Right lobe of liver (tissue), 6 donors: ENCODE data around the gene UBE2E1. TPM values are rescaled to one million over a fixed set of nuclear protein-coding genes. Genes with fewer than 3 reads are reported as not detected.

Experiments used
- ATAC-seq, 4 donors: fragments of 200-7000 bp; cut with Tn5 transposase; one replicate each; pipeline ENCODE4 v1.9.1; 2020; ENCODE audit warnings: mild to moderate bottlenecking in 4 of 4, moderate library complexity in 4 of 4
- DNase-seq, 3 donors: peaks; one replicate each; pipeline ENCODE4 v3.0.0-alpha.2; 2020
- H3K27ac ChIP-seq, 3 donors: fragments of 200-600 bp; one replicate each; pipeline ENCODE4 v1.8.0; 2022
- H3K27me3 ChIP-seq, 2 donors: fragments of 200-600 bp; one replicate each; pipeline ENCODE4 v1.8.0; 2022
- H3K36me3 ChIP-seq, 4 donors: fragments of 200-600 bp; sonication (generic) in 1 of 4; one replicate each; pipeline versions ENCODE4 v1.5.1 to v1.8.0; 2017 to 2022; ENCODE audit warnings: control low read depth in 1 of 4
- H3K4me1 ChIP-seq, 4 donors: fragments of 200-600 bp; sonication (generic) in 1 of 4; one replicate each; pipeline versions ENCODE4 v1.5.1 to v1.8.0; 2017 to 2022; ENCODE audit warnings: control low read depth in 1 of 4
- H3K4me3 ChIP-seq, 3 donors: fragments of 200-600 bp; one replicate each; pipeline ENCODE4 v1.8.0; 2022
- H3K9me3 ChIP-seq, 4 donors: fragments of 200-600 bp; sonication (generic) in 1 of 4; one replicate each; pipeline versions ENCODE4 v1.5.1 to v1.8.0; 2017 to 2022; ENCODE audit warnings: control low read depth in 1 of 4
- CTCF ChIP-seq, 4 donors: fragments of 200-600 bp in 3 of 4; fragments of 450-650 bp in 1 of 4; IDR thresholded peaks; one replicate each; pipeline versions ENCODE4 v1.5.1 to v1.8.0; 2016 to 2022; ENCODE audit warnings: antibody characterized with exemption in 4 of 4, mild to moderate bottlenecking in 2 of 4
- POLR2A ChIP-seq: fragments of 450-650 bp; IDR thresholded peaks from one replicate; pipeline ENCODE4 v1.6.1; 2017; ENCODE audit warnings: antibody characterized with exemption, mild to moderate bottlenecking
- WGBS: methylation state at CpG from one replicate; pipeline ENCODE4 v1.1.6; 2018; ENCODE audit warnings: low coverage, low lambda C conversion rate; ENCODE audit not compliant: insufficient coverage; ENCODE audit errors: missing lambda C conversion rate; 5-methylcytosine and 5-hydroxymethylcytosine counted together
- intact Hi-C, 2 donors: fragments of 100-400 bp; cut with DNase I; formaldehyde crosslinking; loops; one replicate each; pipeline versions ENCODE4 v1.11.2 to v1.14.1; 2022
- total RNA-seq, 6 experiments: library from RNA; depleted of rRNA in 2 of 6; stranded (reverse); fragments of >200 nt in 2 of 6; fragmentation: NEBNext Ultra II Directional in 3 of 6; extraction: Animal tissue kit (Norgen Biotek cat#: 25700) in 3 of 6; gene quantifications; one replicate each; pipeline versions ENCODE4 v1.1.0 to v1.2.4, GENCODE V29; 2016 to 2023
- donor health status: DM: no; HTN: yes; CAD: no.
- donor health status: DM: no; HTN: no; CAD: no.
- donor health status: DM: no; HTN: no; CAD: no.
- donor health status: DM: no; HTN: yes; CAD: no.
- donor health status: DM: no; HTN: yes; CAD: no.

Gene UBE2E1
- total RNA-seq, 6 experiments from 2014 or later, result 20.8 to 40.4 (median 29.7) TPM

- no peaks in the 10 kb centered on the region for H3K4me1 ChIP-seq
- ATAC-seq (no peak), DNase-seq (no peak)
- H3K27me3 ChIP-seq, result no peaks in the 10 kb centered on the region
- intact Hi-C loops, result no loop called here
- TF ChIP-seq CTCF (IDR thresholded peaks at IDR 0.05) (no peak), POLR2A (no peak)
- peaks cover 0 to 33% (median 10%) of the 10 kb centered on the region in 4 donors for H3K36me3 ChIP-seq
- WGBS, result 95% methylated on average over 4 of the region's 4 CpGs
- no peak overlapping the region for H3K27ac ChIP-seq
- H3K4me3 ChIP-seq, result no peak overlapping the region
- H3K9me3 ChIP-seq, result no peaks in the 10 kb centered on the region
Measured at GRCh38 chr3:23895181-23895580, 89.4 kb downstream of the UBE2E1 start.

DNA sequence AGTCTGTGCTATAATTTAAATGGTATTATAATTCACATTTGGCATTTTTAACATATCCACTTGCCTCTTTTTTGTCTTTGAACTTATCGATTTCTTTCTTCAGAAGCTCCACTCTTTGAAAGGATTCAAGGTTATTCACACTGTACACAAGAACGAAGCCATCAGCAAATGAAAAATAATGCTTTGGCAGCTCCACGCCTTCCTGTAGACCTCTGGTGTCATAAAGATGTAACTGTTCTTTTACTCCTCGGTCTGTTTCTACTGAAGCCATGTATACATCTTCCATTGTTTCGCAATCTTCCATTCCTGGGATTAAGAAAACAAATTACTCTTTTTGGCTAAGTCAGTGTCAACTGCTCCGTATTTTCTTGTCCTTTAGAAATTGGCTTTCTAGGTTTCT is 95.0 kb downstream of the UBE2E1 start:
- intact Hi-C loops, result no loop called here
- H3K9me3 ChIP-seq, result no peaks in the 10 kb centered on the region
- no peak for DNase-seq
- no peak for ATAC-seq
- no peaks in the 10 kb centered on the region for H3K4me1 ChIP-seq
- H3K27me3 ChIP-seq, result no peaks in the 10 kb centered on the region
- H3K36me3 ChIP-seq, result peaks cover 0 to 31% (median 7%) of the 10 kb centered on the region in 4 donors
- no peak for TF ChIP-seq CTCF (IDR thresholded peaks at IDR 0.05)
- TF ChIP-seq POLR2A, result no peak
- H3K27ac ChIP-seq, result no peak overlapping the region
- H3K4me3 ChIP-seq, result no peak overlapping the region
- 81% methylated on average over 6 of the region's 6 CpGs for WGBS

- no peaks in the 10 kb centered on the region for H3K9me3 ChIP-seq
- ATAC-seq (no peak), DNase-seq (no peak)
- H3K4me3 ChIP-seq, result no peak overlapping the region
- no peaks in the 10 kb centered on the region for H3K4me1 ChIP-seq
- H3K27me3 ChIP-seq, result no peaks in the 10 kb centered on the region
- no peak overlapping the region for H3K27ac ChIP-seq
- TF ChIP-seq CTCF (IDR thresholded peaks at IDR 0.05) (no peak), POLR2A (no peak)
- intact Hi-C loops, result no loop called here
- H3K36me3 ChIP-seq, result peaks cover 0 to 17% (median 8%) of the 10 kb centered on the region in 4 donors
Measured at GRCh38 chr3:23904545-23904944, 98.8 kb downstream of the UBE2E1 start.

- WGBS, result 83% methylated on average over 7 of the region's 7 CpGs
- ATAC-seq, result no peak
- peaks cover 0 to 10% (median 4%) of the 10 kb centered on the region in 4 donors for H3K4me1 ChIP-seq
Measured at GRCh38 chr3:23909341-23909740, 103.6 kb downstream of the UBE2E1 start.

More at GRCh38 chr3:23909341-23909740, 103.6 kb downstream of the UBE2E1 start:
- intact Hi-C loops, result no loop called here
- no peak for DNase-seq
- Histone ChIP-seq H3K27me3 (no peaks in the 10 kb centered on the region), H3K9me3 (no peaks in the 10 kb centered on the region), H3K4me3 (no peak overlapping the region), H3K27ac (no peak overlapping the region), H3K36me3 (peaks cover 0 to 10% (median 5%) of the 10 kb centered on the region in 4 donors)
- TF ChIP-seq POLR2A (no peak), CTCF (IDR thresholded peaks at IDR 0.05) (no peak)
